ENCODE data around the gene CD19. TPM values are rescaled to one million over a fixed set of nuclear protein-coding genes. Genes with fewer than 3 reads are reported as not detected.

Gene CD19
- total and polyA plus RNA-seq, 2 of the 8 experiments (the other 6 are each of a cell fraction or from before 2014, with no cell fraction given), result 0.57 to 0.65 TPM

GRCh38 chr16:28923231-28923587 lies 8.6 kb upstream of the CD19 start:
- Histone ChIP-seq H3K4ac (replicated peaks; ENCODE audit: insufficient read length, low read depth, low read length) (no peak overlapping the region), H3K23me2 (ENCODE audit: low read depth, low read length) (peaks cover 13% of the 10 kb centered on the region), H3K4me2 (ENCODE audit: insufficient read depth in 1 of 2, low read depth in 2 of 2, low read length in 2 of 2) (peak overlapping the region in 1 of 2 experiments; percentile 80; a peak in 2 of 4 replicates), H3K79me2 (ENCODE audit: control insufficient read depth in 1 of 2, insufficient read depth in 2 of 2, low read length in 2 of 2) (no peaks in the 10 kb centered on the region), H3K9ac (replicated peaks in 1 of 4; ENCODE audit: extremely low read depth in 1 of 4, low read depth in 3 of 4, low read length in 3 of 4) (no peak overlapping the region), H2AFZ (ENCODE audit: low read length) (no peak overlapping the region), H3K36me3 (ENCODE audit: control insufficient read depth in 2 of 4, insufficient read depth in 4 of 4, low read length in 3 of 4) (peaks cover 0 to 5% (median 0%) of the 10 kb centered on the region in 4 experiments; a peak in 3 of 8 replicates), H3K79me1 (ENCODE audit: low read depth, low read length) (no peaks in the 10 kb centered on the region), H3K23ac (ENCODE audit: insufficient read length) (no peak overlapping the region), H2BK12ac (ENCODE audit: low read depth, low read length) (no peak overlapping the region), H2BK120ac (replicated peaks; ENCODE audit: low read depth, low read length) (no peak overlapping the region), H2AK5ac (ENCODE audit: low read depth, low read length) (no peak overlapping the region), H2BK20ac (ENCODE audit: low read length) (no peak overlapping the region), H2BK5ac (ENCODE audit: low read depth, low read length) (no peak overlapping the region), H3K9me3 (ENCODE audit: insufficient read depth in 2 of 2, low read depth in 1 of 2, low read length in 1 of 2) (no peaks in the 10 kb centered on the region), H4K20me1 (replicated peaks in 1 of 2; ENCODE audit: control insufficient read depth in 1 of 2, insufficient read depth in 2 of 2, low read length in 2 of 2) (no peaks in the 10 kb centered on the region), H3K4me3 (ENCODE audit: extremely low read depth in 1 of 4, insufficient read depth in 2 of 4, low read depth in 3 of 4, low read length in 4 of 4) (peak overlapping the region in 1 of 4 experiments; percentile 80; a peak in 2 of 8 replicates), H3K4me1 (replicated peaks in 1 of 4; ENCODE audit: control insufficient read depth in 3 of 4, insufficient read depth in 4 of 4, low read length in 3 of 4) (peaks cover 0 to 6% (median 0%) of the 10 kb centered on the region in 4 experiments; a peak in 3 of 7 replicates), H4K91ac (replicated peaks; ENCODE audit: insufficient read length, low read length) (no peak overlapping the region), H3K18ac (ENCODE audit: extremely low read depth, low read length) (no peak overlapping the region), H4K8ac (ENCODE audit: extremely low read depth, insufficient read depth, low read length) (no peak overlapping the region), H3K27ac (ENCODE audit: low read depth, low read length) (no peak overlapping the region), H2BK15ac (ENCODE audit: low read length) (no peak overlapping the region), H4K5ac (ENCODE audit: insufficient read length, low read depth, low read length) (no peak overlapping the region), H3K56ac (replicated peaks; ENCODE audit: insufficient read length, low read depth, low read length) (no peak overlapping the region), H3K27me3 (replicated peaks in 1 of 4; ENCODE audit: control insufficient read depth in 3 of 4, extremely low read depth in 1 of 4, insufficient read depth in 3 of 4, low read length in 3 of 4) (no peaks in the 10 kb centered on the region), H3K14ac (ENCODE audit: insufficient read length) (no peak overlapping the region)
- no peak for DNase-seq (ENCODE audit: low read depth in 1 of 2, low spot score in 2 of 2)
- WGBS, 2 experiments (ENCODE audit: extremely low coverage in 1 of 2, insufficient coverage in 1 of 2, insufficient read length in 1 of 2, insufficient replicate concordance in 2 of 2, low coverage in 1 of 2, low lambda C conversion rate in 2 of 2, missing lambda C conversion rate in 1 of 2), result 93% methylated on average over 3 of the region's 3 CpGs; no CpG with 5 or more reads in 1 of the 2 experiments
- CTCF ChIA-PET (ENCODE audit: partially characterized antibody), result interaction anchor here (0.6 to 3.9 kb wide), 12 partner anchors 9 to 646 kb away, joined by 3 to 31 read pairs (median 4); no protein-coding TSS in a partner anchor
- no peak for FAIRE-seq
- POLR2A ChIA-PET (ENCODE audit: partially characterized antibody), result interaction anchor here (0.6 to 3.8 kb wide), 11 partner anchors 10 to 96 kb away, joined by 3 to 17 read pairs (median 5); partner anchors contain the start of genes ATP2A1, CD19 and SH2B1
- TF ChIP-seq CBX5 (IDR thresholded peaks at IDR 0.05; ENCODE audit: low read depth, low read length), result no peak

Data from H1 (cell line).